ES-I3 (cell line): ENCODE results near the gene SMAD6.

Experiments used
- H3K36me3 ChIP-seq: 2 replicates; pipeline ENCODE4 v1.6.1; 2013; ENCODE audit warnings: mild to moderate bottlenecking, low read length, control low read depth, moderate library complexity; ENCODE audit not compliant: insufficient read depth
- H3K4me1 ChIP-seq: 2 replicates; pipeline ENCODE4 v1.6.1; 2013; ENCODE audit warnings: mild to moderate bottlenecking, control low read depth, low read length; ENCODE audit not compliant: insufficient read depth
- H3K9ac ChIP-seq: 2 replicates; pipeline ENCODE4 v1.6.1; 2013; ENCODE audit warnings: low read depth, mild to moderate bottlenecking, low read length, moderate library complexity
- H3K9me3 ChIP-seq: 2 replicates; pipeline ENCODE4 v1.6.1; 2013; ENCODE audit warnings: mild to moderate bottlenecking, low read length, moderate library complexity; ENCODE audit not compliant: control insufficient read depth, insufficient read depth

Gene SMAD6

GRCh38 chr15:66777596-66778313, 75.7 kb downstream of the SMAD6 start:
- Histone ChIP-seq H3K9me3 (no peaks in the 10 kb centered on the region), H3K9ac (no peak overlapping the region), H3K36me3 (no peaks in the 10 kb centered on the region), H3K4me1 (peaks cover 19% of the 10 kb centered on the region; the same call in 1 of the 2 replicates)

- H3K4me1 ChIP-seq, result peaks cover 17% of the 10 kb centered on the region; the same call in 1 of the 2 replicates
- no peak overlapping the region for H3K9ac ChIP-seq
- no peaks in the 10 kb centered on the region for H3K9me3 ChIP-seq
- no peaks in the 10 kb centered on the region for H3K36me3 ChIP-seq
These were observed 76.3 kb downstream of the SMAD6 start for GRCh38 chr15:66778314-66778665.

GRCh38 chr15:66778716-66779115, 76.7 kb downstream of the SMAD6 start:
- no peaks in the 10 kb centered on the region for H3K36me3 ChIP-seq
- H3K4me1 ChIP-seq, result peaks cover 14% of the 10 kb centered on the region; the same call in 1 of the 2 replicates
- no peaks in the 10 kb centered on the region for H3K9me3 ChIP-seq
- H3K9ac ChIP-seq, result no peak overlapping the region

GRCh38 chr15:66779331-66780009, 77.4 kb downstream of the SMAD6 start:
- no peaks in the 10 kb centered on the region for H3K9me3 ChIP-seq
- peaks cover 9% of the 10 kb centered on the region; the same call in 1 of the 2 replicates for H3K4me1 ChIP-seq
- no peak overlapping the region for H3K9ac ChIP-seq
- no peaks in the 10 kb centered on the region for H3K36me3 ChIP-seq

- Histone ChIP-seq H3K9ac (no peak overlapping the region), H3K36me3 (no peaks in the 10 kb centered on the region), H3K4me1 (peaks cover 9% of the 10 kb centered on the region; the same call in 1 of the 2 replicates), H3K9me3 (no peaks in the 10 kb centered on the region)
These were observed 78.3 kb downstream of the SMAD6 start for GRCh38 chr15:66780172-66780972.

- Histone ChIP-seq H3K9ac (no peak overlapping the region), H3K9me3 (no peaks in the 10 kb centered on the region), H3K36me3 (no peaks in the 10 kb centered on the region), H3K4me1 (peaks cover 13% of the 10 kb centered on the region; the same call in 1 of the 2 replicates)
These were observed 79.1 kb downstream of the SMAD6 start for GRCh38 chr15:66780973-66781718.

GRCh38 chr15:66782785-66783184, 80.7 kb downstream of the SMAD6 start:
- H3K9ac ChIP-seq, result no peak overlapping the region
- no peaks in the 10 kb centered on the region for H3K36me3 ChIP-seq
- peaks cover 13% of the 10 kb centered on the region; the same call in 1 of the 2 replicates for H3K4me1 ChIP-seq
- H3K9me3 ChIP-seq, result no peaks in the 10 kb centered on the region

GRCh38 chr15:66783314-66783713, 81.3 kb downstream of the SMAD6 start:
- H3K4me1 ChIP-seq, result peaks cover 13% of the 10 kb centered on the region; the same call in 1 of the 2 replicates
- H3K36me3 ChIP-seq, result no peaks in the 10 kb centered on the region
- no peak overlapping the region for H3K9ac ChIP-seq
- no peaks in the 10 kb centered on the region for H3K9me3 ChIP-seq

GRCh38 chr15:66783725-66784124, 81.7 kb downstream of the SMAD6 start:
- Histone ChIP-seq H3K9ac (no peak overlapping the region), H3K4me1 (peaks cover 13% of the 10 kb centered on the region; the same call in 1 of the 2 replicates), H3K9me3 (no peaks in the 10 kb centered on the region), H3K36me3 (no peaks in the 10 kb centered on the region)

GRCh38 chr15:66784174-66784573, 82.1 kb downstream of the SMAD6 start:
- Histone ChIP-seq H3K9ac (no peak overlapping the region), H3K36me3 (no peaks in the 10 kb centered on the region), H3K4me1 (peaks cover 12% of the 10 kb centered on the region; the same call in 1 of the 2 replicates), H3K9me3 (no peaks in the 10 kb centered on the region)

- H3K9me3 ChIP-seq, result no peaks in the 10 kb centered on the region
- no peaks in the 10 kb centered on the region for H3K36me3 ChIP-seq
- H3K9ac ChIP-seq, result no peak overlapping the region
- peaks cover 4% of the 10 kb centered on the region; the same call in 1 of the 2 replicates for H3K4me1 ChIP-seq
These were observed 83.6 kb downstream of the SMAD6 start for GRCh38 chr15:66785637-66786036.

GRCh38 chr15:66786222-66786621, 84.2 kb downstream of the SMAD6 start:
- H3K4me1 ChIP-seq, result peaks cover 4% of the 10 kb centered on the region; the same call in 1 of the 2 replicates
- H3K9me3 ChIP-seq, result no peaks in the 10 kb centered on the region
- no peak overlapping the region for H3K9ac ChIP-seq
- H3K36me3 ChIP-seq, result no peaks in the 10 kb centered on the region

GRCh38 chr15:66786708-66787488, 84.9 kb downstream of the SMAD6 start:
- H3K36me3 ChIP-seq, result no peaks in the 10 kb centered on the region
- no peaks in the 10 kb centered on the region for H3K9me3 ChIP-seq
- no peak overlapping the region for H3K9ac ChIP-seq
- H3K4me1 ChIP-seq, result peaks cover 4% of the 10 kb centered on the region; the same call in 1 of the 2 replicates
